ENCODE measurements around the gene HAPSTR1.

HAPSTR1 gene

GRCh38 chr16:9097266-9098219, 6.1 kb downstream of the HAPSTR1 start:
- no peak for DNase-seq

GRCh38 chr16:9098377-9099090, 7.1 kb downstream of the HAPSTR1 start:
- no peak for DNase-seq

- DNase-seq = no peak
Observed at GRCh38 chr16:9099131-9099625, 7.7 kb downstream of the HAPSTR1 start.

DNA sequence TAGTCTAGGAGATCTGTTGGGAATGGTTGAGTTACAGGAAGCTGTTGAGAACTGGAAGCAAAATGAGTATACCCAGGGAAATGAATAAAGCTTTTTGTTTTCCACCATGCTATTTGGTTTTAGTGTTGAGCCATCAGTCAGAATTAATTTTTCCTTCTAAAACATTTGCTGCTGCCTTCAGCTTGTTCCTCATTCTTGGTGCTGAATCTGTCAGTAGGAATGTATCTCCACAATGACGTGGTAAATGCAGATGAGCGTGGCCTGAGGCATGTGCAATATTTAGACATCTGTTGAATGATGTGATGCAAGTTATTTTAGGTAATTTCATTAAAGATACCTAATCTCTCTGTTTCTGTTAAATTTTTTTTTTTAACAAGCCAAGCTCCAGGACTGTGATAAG, 10.9 kb downstream of the HAPSTR1 start:
- peak in 1 of 2 experiments; percentile 46 for DNase-seq

DNA sequence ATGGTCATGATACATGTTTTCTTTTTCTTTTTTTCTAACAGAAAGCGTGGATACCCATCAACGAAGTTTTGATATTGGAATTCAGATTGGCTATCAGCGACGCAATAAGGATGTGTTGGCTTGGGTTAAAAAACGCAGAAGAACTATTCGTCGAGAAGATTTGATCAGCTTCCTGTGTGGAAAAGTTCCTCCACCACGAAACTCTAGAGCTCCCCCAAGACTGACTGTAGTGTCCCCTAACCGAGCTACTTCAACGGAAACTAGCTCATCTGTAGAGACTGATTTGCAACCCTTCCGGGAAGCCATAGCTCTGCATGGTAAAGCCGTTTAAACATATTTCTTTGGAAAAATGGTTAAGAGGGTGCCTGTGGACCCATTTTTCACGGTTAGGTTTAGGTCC, 11.5 kb downstream of the HAPSTR1 start:
- no peak for DNase-seq

GRCh38 chr16:9103546-9103945, 12.1 kb downstream of the HAPSTR1 start:
- no peak for DNase-seq

- no peak for DNase-seq
Observed at GRCh38 chr16:9105189-9105588, 13.7 kb downstream of the HAPSTR1 start.

DNA sequence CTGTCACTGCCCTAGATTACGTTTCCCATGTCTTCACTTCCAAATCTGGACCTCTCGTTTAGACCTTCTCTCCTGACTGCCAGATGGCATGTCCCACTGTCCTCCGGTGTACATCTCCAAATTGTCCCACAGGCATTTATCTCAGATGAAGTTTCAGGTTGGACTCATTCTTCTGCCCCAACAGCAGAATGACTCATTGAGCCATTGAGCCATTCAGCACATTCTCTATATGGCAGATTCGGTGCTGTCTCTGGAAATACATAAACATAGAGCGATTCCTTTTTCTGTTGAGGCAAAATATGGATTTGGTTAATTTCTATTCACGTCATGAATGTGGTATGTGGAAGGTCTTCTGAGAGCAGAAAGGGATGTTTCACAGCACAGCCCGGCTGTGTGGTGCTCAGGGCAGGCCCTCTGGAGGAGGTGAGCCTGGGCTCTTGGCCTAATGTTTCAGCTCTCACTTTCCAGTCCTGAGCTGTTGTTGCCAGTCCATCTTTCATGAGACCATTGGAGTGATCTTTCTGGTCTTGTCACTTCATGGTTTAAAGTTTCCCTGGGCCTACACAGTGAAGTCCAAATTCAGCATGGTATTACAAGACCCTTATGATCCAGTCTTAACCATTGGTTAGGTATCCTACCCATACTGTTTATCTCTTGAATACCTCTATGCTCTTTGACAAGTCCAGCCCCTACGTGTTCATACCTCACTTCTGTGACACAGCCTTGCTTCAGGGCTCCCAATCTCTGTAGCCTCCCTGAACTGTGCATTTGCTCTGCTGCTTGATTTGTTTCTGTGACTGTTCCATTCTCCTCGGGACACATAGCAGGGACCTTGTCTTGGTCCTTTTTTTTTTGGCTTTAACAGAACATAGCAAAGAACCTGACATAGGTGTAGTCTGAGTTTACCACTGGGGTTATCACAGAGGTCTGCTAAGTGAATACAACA, 15.9 kb downstream of the HAPSTR1 start:
- DNase-seq = no peak

GRCh38 chr16:9109255-9109654, 17.8 kb downstream of the HAPSTR1 start:
- no peak for DNase-seq

- DNase-seq = no peak
Observed at GRCh38 chr16:9112166-9112843, 20.9 kb downstream of the HAPSTR1 start.

GRCh38 chr16:9112844-9113186, 21.4 kb downstream of the HAPSTR1 start:
- no peak for DNase-seq

GRCh38 chr16:9113707-9114106, 22.3 kb downstream of the HAPSTR1 start:
- DNase-seq = no peak

DNA sequence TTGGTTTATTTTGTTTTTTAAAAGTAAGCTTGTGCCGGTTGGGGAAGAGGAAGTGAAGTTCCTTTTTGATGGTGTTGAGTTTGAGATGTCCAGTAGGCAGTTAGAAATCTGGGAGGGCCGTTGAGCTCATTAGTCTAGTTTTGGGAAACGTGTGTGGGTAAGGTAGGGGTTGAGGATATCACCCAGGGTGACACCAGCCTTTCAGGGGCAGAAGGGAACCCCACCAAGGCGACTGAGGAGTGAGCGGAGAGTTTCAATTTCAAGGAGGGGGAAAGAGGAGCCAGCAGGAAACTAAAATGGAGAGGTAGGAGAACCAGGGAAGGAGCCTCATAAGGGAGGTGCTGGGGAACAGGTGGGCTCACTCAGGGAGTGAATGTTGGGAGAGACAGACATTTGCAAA, 22.7 kb downstream of the HAPSTR1 start:
- no peak for DNase-seq

- no peak for DNase-seq
Observed at GRCh38 chr16:9114842-9115241, 23.4 kb downstream of the HAPSTR1 start.

GRCh38 chr16:9115277-9115676, 23.8 kb downstream of the HAPSTR1 start:
- peak in 1 of 2 experiments; percentile 22 for DNase-seq

DNA sequence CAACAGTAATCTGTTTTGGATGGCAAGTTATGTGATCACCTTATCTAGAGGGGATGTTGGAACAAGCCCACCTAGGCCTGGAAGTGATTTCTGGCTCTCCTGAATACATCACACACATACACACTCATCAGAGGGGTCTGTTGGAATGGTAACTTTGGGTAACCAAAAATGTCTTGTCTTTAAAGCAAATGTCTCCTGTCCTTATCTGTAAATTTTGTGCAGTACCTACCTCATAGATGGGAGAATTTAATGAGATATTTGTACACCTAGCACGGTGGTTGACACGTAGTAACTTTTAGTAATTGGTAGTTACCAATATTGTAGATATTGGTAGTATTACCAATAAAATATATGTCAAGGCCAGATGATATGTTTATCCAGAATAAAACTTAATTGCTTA, 24.7 kb downstream of the HAPSTR1 start:
- no peak for DNase-seq

DNA sequence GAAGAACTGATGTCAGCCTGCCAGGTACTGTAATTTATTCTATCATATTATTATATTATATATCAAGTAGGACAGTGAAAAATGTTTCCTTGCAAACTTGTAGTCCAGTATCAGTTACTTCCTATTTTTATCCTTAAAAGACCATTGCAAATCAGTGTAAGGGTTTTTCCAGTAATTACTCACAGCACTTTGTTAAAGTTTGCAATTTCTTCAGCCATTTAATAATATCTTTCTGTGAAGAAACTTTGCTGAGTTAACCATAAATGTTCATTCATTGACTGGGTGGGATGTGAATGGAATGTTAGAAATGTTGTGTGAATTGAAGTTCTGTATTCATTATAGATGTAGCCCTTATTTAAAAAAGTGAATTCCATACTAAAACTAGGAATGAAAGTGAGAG, 26.7 kb downstream of the HAPSTR1 start:
- no peak for DNase-seq

- no peak for DNase-seq
Observed at GRCh38 chr16:9119795-9120194, 28.4 kb downstream of the HAPSTR1 start.

DNA sequence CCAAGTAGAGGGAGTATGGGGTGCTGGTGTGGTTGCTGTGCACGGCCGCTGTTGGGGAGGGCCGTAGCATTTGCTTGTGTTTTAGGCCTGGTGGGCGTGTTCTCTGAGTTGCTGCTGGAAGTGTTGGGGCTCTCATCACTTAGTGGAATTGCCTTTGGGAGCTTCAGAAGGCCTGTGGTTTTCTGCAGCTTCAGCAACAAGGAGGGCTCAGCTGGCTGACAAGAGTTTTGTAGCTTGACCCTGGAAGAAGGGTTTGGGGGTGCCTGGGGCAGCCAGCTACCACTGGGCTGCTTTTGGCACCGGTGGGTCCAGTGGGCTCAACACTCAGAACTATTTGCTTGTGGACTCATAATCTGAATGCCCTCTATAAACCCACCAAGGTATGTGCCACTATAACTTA, 30.9 kb downstream of the HAPSTR1 start:
- no peak for DNase-seq

- no peak for DNase-seq
Observed at GRCh38 chr16:9122969-9123368, 31.5 kb downstream of the HAPSTR1 start.

GRCh38 chr16:9123401-9123800, 32.0 kb downstream of the HAPSTR1 start:
- no peak for DNase-seq

DNA sequence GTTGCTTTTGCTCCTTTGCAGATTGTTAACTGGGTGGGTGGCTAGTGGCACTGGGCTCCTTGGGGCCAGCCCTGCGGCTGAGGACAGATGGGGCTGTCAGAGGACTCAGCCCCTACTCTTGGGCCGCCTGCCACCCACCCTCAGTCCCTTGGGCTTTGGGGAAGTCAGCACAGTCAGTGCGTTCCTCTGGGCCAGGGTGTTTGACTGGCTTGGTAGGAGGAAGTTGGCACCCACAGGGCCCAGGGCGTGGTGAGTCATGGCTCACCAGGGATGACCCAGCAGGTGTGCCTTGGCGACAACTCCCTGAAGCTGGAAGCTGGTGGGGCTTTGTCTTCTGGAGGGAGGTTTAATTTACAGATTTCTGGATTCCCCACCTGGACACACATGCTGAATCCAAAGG, 32.4 kb downstream of the HAPSTR1 start:
- DNase-seq = no peak

All from SW 1271 (cell line).